Stimulated activated naive CD8-positive, alpha-beta T cell treated with anti-CD3 and anti-CD28 coated beads, Interleukin-15, amount 100 ng/mL, for 72 hours (primary cell): ENCODE results near the gene ERICH4.

Experiments used
- ATAC-seq: fragments of 150-1000 bp; cut with Tn5 transposase; 2 replicates; pipeline ENCODE4 v1.10.0; 2021; ENCODE audit warnings: mild to moderate bottlenecking, moderate library complexity
- DNase-seq, 2 donors: peaks; one replicate each; pipeline ENCODE4 v3.0.0; 2021 to 2022
- H3K27ac Mint-ChIP-seq, 2 donors: one replicate each; pipeline ENCODE4 v1.8.0; 2022; ENCODE audit warnings: mild to moderate bottlenecking in 2 of 2, mixed read lengths in 2 of 2, moderate library complexity in 2 of 2
- H3K27me3 Mint-ChIP-seq: one replicate; pipeline ENCODE4 v1.8.0; 2022; ENCODE audit warnings: mixed read lengths
- H3K4me1 Mint-ChIP-seq: one replicate; pipeline ENCODE4 v1.8.0; 2022; ENCODE audit warnings: mild to moderate bottlenecking, mixed read lengths
- H3K4me3 Mint-ChIP-seq, 2 donors: one replicate each; pipeline ENCODE4 v1.8.0; 2022; ENCODE audit warnings: mild to moderate bottlenecking in 2 of 2, mixed read lengths in 2 of 2, moderate library complexity in 1 of 2
- H3K9me3 Mint-ChIP-seq, 2 donors: one replicate each; pipeline ENCODE4 v1.8.0; 2022; ENCODE audit warnings: mixed read lengths in 2 of 2

ERICH4 gene

DNA sequence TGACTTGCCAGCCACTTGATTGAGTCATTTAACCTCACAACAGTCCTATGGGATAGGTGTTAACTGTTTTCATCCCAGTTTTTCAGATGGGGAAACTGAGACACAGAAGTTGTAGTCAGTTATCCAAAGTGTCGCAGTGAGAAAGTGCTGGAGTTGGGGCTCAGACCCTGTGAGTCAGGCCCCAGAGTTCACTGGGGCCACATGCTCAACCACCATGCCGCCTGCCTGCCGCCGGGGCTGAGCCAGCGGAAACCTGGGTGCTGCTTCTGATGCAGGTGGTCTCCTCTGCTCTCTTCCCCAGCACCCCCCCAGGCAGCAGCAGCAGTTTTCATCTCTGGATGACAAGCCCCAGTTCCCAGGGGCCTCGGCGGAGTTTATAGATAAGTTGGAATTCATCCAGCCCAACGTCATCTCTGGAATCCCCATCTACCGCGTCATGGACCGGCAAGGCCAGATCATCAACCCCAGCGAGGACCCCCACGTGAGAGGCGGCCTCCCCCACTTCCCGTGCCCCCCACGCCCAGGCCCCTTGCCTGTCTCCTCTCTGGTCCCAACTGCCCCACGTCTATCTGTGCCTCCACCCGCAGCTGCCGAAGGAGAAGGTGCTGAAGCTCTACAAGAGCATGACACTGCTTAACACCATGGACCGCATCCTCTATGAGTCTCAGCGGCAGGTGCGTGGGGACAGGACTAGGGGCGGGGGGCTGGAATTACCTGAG is 32.5 kb upstream of the ERICH4 start:
- Mint-ChIP-seq H3K4me1 (peaks cover 5% of the 10 kb centered on the region), H3K27me3 (no peaks in the 10 kb centered on the region), H3K27ac (peak overlapping the region in 1 of 2 donors; percentile 21), H3K4me3 (no peak overlapping the region), H3K9me3 (no peaks in the 10 kb centered on the region)
- no peak for ATAC-seq
- DNase-seq, result no peak

DNA sequence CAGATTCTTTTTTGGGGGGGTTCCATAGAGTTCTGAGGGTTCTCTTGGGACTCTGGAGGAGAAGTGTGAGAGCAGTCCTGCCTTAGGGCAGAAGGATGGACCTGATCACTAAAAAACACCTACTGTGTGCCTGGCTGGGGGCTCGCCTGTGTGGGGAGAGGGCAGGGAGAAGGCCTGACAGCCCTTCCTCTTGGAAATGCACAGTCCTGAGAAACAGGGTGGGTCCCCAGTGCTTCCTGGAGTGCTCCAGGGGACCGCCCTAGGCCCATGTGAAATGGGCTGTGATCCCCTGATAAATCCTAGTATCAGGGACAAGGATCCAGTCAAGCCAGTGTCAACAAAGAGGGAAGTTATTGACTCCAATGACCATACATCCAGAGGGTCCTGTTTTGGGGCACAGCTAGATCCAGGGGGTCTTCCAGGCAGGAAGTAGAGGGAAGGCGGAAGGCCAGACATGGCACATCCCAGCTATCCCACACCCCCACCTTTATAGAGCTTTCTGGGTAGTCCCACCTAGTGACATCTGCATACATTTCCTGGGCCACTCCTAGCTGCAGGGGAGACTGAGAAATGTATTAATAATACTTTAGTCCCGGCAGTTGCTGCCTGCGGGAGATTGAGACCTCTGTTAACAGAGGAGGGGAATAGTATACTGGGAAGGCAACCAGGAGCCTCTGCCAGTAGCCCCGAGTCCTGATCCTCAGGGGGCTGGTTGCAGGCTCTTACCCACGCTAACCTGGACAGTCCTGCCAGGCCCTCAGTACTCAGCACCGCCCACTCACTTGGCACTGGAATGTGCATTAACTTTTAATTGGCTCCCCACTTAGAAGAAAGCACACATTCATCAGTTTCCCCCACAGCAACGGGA is 31.6 kb upstream of the ERICH4 start:
- ATAC-seq, result no peak
- no peak overlapping the region for H3K4me3 Mint-ChIP-seq
- no peak overlapping the region for H3K27ac Mint-ChIP-seq
- no peaks in the 10 kb centered on the region for H3K27me3 Mint-ChIP-seq
- H3K9me3 Mint-ChIP-seq, result no peaks in the 10 kb centered on the region
- peaks cover 5% of the 10 kb centered on the region for H3K4me1 Mint-ChIP-seq
- DNase-seq, result no peak

DNA sequence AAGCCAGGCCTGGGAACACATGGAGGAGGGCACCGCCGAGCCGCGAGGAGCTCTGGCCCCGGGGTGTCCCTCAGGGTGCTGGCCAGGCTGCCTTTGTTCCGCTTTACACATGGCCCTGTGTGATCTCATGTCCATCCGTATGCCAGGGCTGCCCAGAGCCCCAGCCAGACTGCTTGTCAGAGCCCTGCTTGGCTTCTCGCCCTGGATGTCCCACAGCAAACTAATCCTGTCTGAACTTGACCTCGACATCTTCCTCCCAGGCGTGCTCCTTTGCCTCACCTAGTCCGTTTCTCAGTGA is 31.0 kb upstream of the ERICH4 start:
- Mint-ChIP-seq H3K27me3 (no peaks in the 10 kb centered on the region), H3K9me3 (no peaks in the 10 kb centered on the region), H3K4me3 (no peak overlapping the region), H3K4me1 (peaks cover 5% of the 10 kb centered on the region), H3K27ac (peak overlapping the region in 1 of 2 donors; percentile 59)
- ATAC-seq, result no peak
- no peak for DNase-seq

DNA sequence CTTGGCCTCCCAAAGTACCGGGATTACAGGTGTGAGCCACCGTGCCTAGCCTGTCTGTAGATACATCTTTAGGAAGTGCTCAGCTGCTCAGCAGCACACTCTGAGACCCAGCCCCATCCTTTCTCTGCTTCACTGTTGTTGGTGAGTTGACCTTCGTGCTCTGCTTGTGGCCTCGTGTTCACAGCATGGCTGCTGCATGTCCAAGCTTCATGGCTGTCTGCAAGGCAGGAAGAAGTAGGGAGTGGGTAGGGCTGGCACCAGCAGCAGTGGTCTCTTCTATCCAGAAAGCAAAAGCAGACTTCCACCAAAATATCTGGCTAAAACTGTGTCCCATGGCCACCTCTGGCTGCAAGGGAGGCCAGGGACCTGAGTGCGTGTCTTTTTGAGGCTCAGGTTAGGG is 30.0 kb upstream of the ERICH4 start:
- no peak for ATAC-seq
- H3K4me1 Mint-ChIP-seq, result peaks cover 5% of the 10 kb centered on the region
- H3K27ac Mint-ChIP-seq, result no peak overlapping the region
- H3K4me3 Mint-ChIP-seq, result no peak overlapping the region
- H3K9me3 Mint-ChIP-seq, result no peaks in the 10 kb centered on the region
- H3K27me3 Mint-ChIP-seq, result no peaks in the 10 kb centered on the region
- no peak for DNase-seq

DNA sequence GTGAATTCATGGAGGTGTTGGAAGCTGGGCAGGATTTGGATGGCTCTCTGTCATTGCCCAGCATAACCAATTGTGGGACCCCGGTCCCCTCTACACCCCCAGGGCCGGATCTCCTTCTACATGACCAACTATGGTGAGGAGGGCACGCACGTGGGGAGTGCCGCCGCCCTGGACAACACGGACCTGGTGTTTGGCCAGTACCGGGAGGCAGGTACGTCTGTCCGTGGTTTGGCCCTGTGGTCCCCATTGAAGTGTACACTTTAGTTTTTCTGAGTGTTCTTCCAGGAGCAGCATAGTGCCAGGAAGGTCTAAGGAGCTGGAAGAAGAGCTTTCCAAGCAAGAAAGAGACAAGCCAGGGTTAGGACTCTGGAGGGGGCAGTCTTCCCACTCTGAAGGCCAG is 29.0 kb upstream of the ERICH4 start:
- H3K4me1 Mint-ChIP-seq, result peaks cover 5% of the 10 kb centered on the region

DNA sequence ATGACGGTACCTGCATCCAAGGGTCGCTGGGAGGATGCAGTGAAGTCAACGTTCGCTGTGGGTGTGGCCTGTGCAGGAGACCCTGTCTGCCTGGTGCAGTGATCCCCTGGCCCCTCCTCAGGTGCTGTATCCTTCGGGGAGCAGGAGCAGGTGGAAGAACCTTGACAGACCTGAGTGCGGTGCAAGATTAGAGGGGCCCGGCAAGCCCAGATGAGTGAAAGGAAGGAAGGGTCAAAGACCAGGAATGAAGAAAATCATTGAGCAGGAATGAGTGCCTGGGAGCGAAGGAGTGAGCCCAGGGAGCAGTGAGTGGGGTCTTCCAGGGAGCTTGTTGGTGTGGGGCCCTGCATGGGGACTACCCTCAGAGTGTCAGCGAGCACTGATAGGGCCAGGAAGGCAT is 28.5 kb upstream of the ERICH4 start:
- H3K27ac Mint-ChIP-seq, result peak overlapping the region in 1 of 2 donors; percentile 0
- DNase-seq (no peak), ATAC-seq (no peak)
- H3K9me3 Mint-ChIP-seq, result no peaks in the 10 kb centered on the region
- H3K4me1 Mint-ChIP-seq, result peaks cover 5% of the 10 kb centered on the region
- H3K4me3 Mint-ChIP-seq, result no peak overlapping the region
- H3K27me3 Mint-ChIP-seq, result no peaks in the 10 kb centered on the region

More for the DNA sequence above, 29.0 kb upstream of the ERICH4 start:
- Mint-ChIP-seq H3K4me3 (no peak overlapping the region), H3K27me3 (no peaks in the 10 kb centered on the region), H3K9me3 (no peaks in the 10 kb centered on the region), H3K27ac (no peak overlapping the region)
- ATAC-seq (no peak), DNase-seq (no peak)

DNA sequence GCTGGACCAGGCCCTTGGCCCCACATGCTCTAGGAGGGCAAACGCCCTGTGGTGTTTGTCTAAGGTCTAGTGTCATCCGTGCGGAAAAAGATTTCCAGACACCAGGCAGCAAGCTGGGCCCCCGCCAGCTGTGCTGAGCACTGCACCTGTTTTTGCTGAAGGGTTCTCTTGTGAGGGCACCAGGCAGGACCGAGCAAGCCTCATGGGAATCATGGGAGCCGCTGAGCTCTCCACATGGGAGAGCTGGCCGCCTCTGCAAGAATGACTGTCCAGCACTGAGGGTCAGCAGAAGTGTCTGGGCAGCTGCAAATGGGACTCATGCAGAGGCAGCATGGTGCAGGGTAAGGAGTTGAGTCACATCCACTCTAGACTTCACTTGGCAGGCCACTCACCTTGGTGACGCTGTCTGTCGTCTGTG is 27.8 kb upstream of the ERICH4 start:
- Mint-ChIP-seq H3K9me3 (no peaks in the 10 kb centered on the region), H3K27ac (no peak overlapping the region), H3K4me3 (no peak overlapping the region), H3K27me3 (no peaks in the 10 kb centered on the region), H3K4me1 (peaks cover 5% of the 10 kb centered on the region)
- DNase-seq, result no peak
- no peak for ATAC-seq

DNA sequence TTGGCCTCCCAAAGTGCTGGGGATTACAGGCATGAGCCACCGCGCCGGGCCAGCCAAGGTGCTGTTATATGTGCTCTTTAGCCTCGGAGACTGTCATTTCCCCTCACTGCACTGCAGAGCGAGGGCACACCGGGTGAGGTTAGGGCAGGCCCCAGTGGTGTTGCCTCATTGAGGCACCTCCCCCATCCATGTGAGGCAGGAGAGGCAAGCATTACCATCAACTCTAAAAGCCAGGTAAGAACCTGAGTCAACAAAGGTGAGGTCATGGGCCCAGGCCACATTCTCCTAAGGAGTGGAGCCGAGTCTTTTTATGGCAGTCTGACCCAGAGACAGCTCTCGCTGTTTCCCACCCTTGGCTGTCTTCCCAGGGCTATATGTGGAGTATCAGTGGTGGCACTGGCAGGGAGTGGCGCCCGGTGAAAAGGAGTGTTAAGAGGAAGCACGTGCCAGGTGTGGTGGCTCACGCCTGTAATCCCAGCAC is 26.7 kb upstream of the ERICH4 start:
- no peak for ATAC-seq
- Mint-ChIP-seq H3K27ac (no peak overlapping the region), H3K4me3 (no peak overlapping the region), H3K4me1 (no peaks in the 10 kb centered on the region), H3K27me3 (no peaks in the 10 kb centered on the region), H3K9me3 (no peaks in the 10 kb centered on the region)
- no peak for DNase-seq

DNA sequence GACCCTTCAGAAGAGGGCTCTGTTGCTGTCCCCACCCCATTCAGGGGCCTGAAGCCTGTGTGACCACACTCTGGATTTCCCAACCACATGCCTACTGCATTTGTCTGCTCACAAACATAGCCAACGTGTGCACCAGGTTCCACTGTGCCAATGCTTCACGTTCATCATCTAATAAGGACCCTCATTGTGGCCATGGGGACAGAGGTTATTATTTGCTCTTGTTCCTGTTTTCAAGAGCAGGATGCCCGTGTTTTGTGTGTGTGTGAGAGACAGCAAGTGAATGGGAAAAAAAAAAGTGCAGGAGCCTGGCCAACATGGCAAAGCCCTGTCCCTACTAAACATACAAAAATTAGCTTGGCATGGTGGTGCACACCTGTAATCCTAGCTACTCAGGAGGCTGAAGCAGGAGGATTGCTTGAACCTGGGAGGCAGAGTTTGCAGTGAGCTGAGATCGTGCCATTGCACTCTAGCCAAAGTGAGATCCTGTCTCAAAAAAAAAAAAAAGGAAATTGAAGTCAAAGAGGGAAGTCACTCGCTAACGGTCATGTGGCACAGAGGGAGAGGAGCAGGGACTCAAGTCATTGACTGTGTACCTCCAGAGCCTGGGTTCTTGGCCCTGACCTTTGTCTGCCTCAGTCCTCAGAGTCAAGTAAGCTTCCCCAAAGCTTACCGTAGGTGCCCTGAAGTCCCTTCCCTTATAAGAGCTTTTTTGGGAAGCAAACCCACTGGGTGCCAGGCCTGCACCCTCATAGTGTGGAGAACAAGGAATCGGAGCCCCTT is 22.7 kb upstream of the ERICH4 start:
- no peak overlapping the region for H3K4me3 Mint-ChIP-seq
- no peak overlapping the region for H3K27ac Mint-ChIP-seq
- DNase-seq, result no peak
- no peak for ATAC-seq
- no peaks in the 10 kb centered on the region for H3K9me3 Mint-ChIP-seq
- no peaks in the 10 kb centered on the region for H3K4me1 Mint-ChIP-seq
- no peaks in the 10 kb centered on the region for H3K27me3 Mint-ChIP-seq

DNA sequence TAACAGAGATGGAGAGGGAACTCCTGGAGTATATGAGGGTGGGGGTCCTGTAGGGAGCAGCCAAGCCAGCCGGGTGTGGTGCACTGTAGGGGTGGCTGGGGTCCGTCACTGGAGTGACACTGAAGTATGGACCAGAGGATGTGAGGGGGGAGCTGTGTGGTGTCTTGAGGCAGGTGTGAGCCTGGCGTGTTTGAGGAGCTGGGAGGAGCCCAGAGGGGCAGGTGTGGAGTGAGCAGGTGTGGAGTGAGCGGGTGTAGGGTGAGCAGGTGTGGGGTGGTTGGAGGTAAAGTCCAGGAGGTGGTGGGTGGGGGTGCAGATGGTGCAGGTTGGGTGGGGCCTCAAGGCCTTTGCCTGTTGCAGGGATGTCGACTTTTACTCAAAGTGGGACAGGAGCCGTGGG is 21.6 kb upstream of the ERICH4 start:
- Mint-ChIP-seq H3K27me3 (no peaks in the 10 kb centered on the region), H3K27ac (no peak overlapping the region), H3K4me3 (no peak overlapping the region), H3K9me3 (no peaks in the 10 kb centered on the region), H3K4me1 (peaks cover 1% of the 10 kb centered on the region)
- no peak for ATAC-seq
- no peak for DNase-seq

DNA sequence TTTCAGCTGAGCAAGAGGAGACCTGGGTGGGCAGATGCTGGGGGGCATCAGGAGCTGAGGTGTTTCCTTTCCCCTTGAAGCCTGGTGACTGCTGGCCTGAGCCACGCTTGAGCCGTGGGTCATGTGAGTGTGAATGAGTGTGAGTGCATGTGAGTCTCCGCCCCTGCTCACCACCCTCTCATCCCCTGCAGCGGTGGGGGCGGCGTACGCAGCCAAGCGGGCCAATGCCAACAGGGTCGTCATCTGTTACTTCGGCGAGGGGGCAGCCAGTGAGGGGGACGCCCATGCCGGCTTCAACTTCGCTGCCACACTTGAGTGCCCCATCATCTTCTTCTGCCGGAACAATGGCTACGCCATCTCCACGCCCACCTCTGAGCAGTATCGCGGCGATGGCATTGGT is 21.0 kb upstream of the ERICH4 start:
- H3K27ac Mint-ChIP-seq, result no peak overlapping the region
- H3K27me3 Mint-ChIP-seq, result no peaks in the 10 kb centered on the region
- H3K4me3 Mint-ChIP-seq, result no peak overlapping the region
- no peak for ATAC-seq
- DNase-seq, result no peak
- no peaks in the 10 kb centered on the region for H3K9me3 Mint-ChIP-seq
- peaks cover 8% of the 10 kb centered on the region for H3K4me1 Mint-ChIP-seq

DNA sequence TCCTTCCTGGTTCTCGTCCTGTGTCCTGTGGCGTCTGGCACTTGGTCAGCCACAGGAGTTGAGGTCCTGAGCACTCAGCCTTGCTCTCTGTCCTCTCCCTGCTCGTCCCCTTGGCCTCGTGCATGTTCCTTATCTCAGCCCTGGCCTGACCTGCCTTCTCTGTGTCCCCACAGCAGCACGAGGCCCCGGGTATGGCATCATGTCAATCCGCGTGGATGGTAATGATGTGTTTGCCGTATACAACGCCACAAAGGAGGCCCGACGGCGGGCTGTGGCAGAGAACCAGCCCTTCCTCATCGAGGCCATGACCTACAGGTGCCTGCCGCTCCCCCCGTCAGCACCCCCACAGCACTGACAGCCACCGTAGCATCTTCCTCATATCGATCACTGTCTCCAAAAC is 20.5 kb upstream of the ERICH4 start:
- Mint-ChIP-seq H3K4me3 (no peak overlapping the region), H3K9me3 (no peaks in the 10 kb centered on the region), H3K27me3 (no peaks in the 10 kb centered on the region), H3K4me1 (peaks cover 13% of the 10 kb centered on the region), H3K27ac (no peak overlapping the region)
- DNase-seq (no peak), ATAC-seq (no peak)

DNA sequence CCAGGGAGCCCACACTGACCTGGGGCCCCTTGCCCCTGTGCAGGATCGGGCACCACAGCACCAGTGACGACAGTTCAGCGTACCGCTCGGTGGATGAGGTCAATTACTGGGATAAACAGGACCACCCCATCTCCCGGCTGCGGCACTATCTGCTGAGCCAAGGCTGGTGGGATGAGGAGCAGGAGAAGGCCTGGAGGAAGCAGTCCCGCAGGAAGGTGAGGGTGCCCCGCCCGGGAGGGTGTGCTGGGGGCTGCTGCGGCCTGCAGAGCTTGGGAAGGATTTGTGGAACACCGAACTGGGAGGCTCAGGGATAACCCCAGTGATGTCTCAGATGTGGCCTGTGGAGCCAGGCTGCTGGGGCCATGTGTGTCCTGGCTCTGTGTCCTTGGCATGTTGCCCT is 20.0 kb upstream of the ERICH4 start:
- Mint-ChIP-seq H3K27ac (no peak overlapping the region), H3K4me3 (no peak overlapping the region), H3K27me3 (no peaks in the 10 kb centered on the region), H3K9me3 (no peaks in the 10 kb centered on the region), H3K4me1 (peaks cover 18% of the 10 kb centered on the region)
- ATAC-seq (no peak), DNase-seq (no peak)

DNA sequence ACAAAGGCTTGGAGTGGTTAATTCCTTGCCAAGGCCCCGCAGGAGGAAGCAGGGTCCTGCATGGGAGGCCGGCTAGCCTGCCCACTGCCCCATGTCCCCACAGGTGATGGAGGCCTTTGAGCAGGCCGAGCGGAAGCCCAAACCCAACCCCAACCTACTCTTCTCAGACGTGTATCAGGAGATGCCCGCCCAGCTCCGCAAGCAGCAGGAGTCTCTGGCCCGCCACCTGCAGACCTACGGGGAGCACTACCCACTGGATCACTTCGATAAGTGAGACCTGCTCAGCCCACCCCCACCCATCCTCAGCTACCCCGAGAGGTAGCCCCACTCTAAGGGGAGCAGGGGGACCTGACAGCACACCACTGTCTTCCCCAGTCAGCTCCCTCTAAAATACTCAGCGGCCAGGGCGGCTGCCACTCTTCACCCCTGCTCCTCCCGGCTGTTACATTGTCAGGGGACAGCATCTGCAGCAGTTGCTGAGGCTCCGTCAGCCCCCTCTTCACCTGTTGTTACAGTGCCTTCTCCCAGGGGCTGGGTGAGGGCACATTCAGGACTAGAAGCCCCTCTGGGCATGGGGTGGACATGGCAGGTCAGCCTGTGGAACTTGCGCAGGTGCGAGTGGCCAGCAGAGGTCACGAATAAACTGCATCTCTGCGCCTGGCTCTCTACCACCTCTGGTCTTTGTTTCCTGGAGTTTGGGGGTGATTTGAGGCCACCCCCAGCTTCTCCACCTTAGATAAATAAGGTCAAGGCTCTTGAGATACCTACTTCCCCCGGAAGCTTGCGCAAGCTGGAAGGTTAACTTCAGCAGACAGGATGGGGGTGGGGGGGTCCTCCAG is 18.4 kb upstream of the ERICH4 start:
- Mint-ChIP-seq H3K9me3 (no peaks in the 10 kb centered on the region), H3K4me3 (no peak overlapping the region), H3K27me3 (no peaks in the 10 kb centered on the region), H3K27ac (no peak overlapping the region), H3K4me1 (peaks cover 32% of the 10 kb centered on the region)
- ATAC-seq (no peak), DNase-seq (no peak)
